Keratinocyte (primary cell): Measurements from ENCODE around the gene PCDHB6. TPM values are rescaled to one million over a fixed set of nuclear protein-coding genes. Genes with fewer than 3 reads are reported as not detected.
A peak's percentile ranks its signal among the peaks of the same experiment; 100 is the strongest.
"Not testable (repeated sequence)": the region's sequence is repeated elsewhere in the genome, so short reads cannot be mapped to it uniquely, and the experiment has no call there.

Experiments used
- DNase-seq: peaks from one replicate; pipeline ENCODE4 v3.0.0-alpha.2; 2011; ENCODE audit warnings: low read depth, missing footprints, low spot score
- FAIRE-seq: peaks from 2 replicates; lab custom pipeline; 2011; peaks lifted over from hg19 to GRCh38; lab: Jason Lieb, UNC
- H2AFZ ChIP-seq: 2 replicates; pipeline ENCODE4 v1.6.0; 2012; ENCODE audit warnings: low read length, control low read depth, inconsistent platforms; ENCODE audit not compliant: control insufficient read depth
- H3K27ac ChIP-seq: 2 replicates; pipeline ENCODE4 v1.5.1; 2011; ENCODE audit warnings: low read length; ENCODE audit not compliant: control insufficient read depth, insufficient read depth
- H3K27me3 ChIP-seq: 3 replicates; pipeline ENCODE4 v1.6.0; 2011; ENCODE audit warnings: low read length; ENCODE audit not compliant: control insufficient read depth, insufficient read depth; ENCODE audit errors: extremely low read depth
- H3K36me3 ChIP-seq, 2 experiments: 2 replicates in 1 of 2; 3 replicates in 1 of 2; pipeline ENCODE4 v1.5.1; 2011; ENCODE audit warnings: low read length in 2 of 2, mild to moderate bottlenecking in 1 of 2; ENCODE audit not compliant: control insufficient read depth in 2 of 2, insufficient read depth in 2 of 2; ENCODE audit errors: extremely low read depth in 1 of 2
- H3K4me1 ChIP-seq: 3 replicates; pipeline ENCODE4 v1.5.1; 2011; ENCODE audit warnings: low read length; ENCODE audit not compliant: control insufficient read depth, insufficient read depth; ENCODE audit errors: extremely low read depth
- H3K4me2 ChIP-seq: 3 replicates; pipeline ENCODE4 v1.6.0; 2011; ENCODE audit warnings: low read depth, low read length; ENCODE audit not compliant: control insufficient read depth, insufficient read depth; ENCODE audit errors: extremely low read depth
- H3K4me3 ChIP-seq, 3 experiments: fragments of 200-600 bp in 1 of 3; sonication (generic) in 1 of 3; 2 replicates in 2 of 3; 3 replicates in 1 of 3; pipeline ENCODE4 v1.5.1; 2011 to 2016; ENCODE audit warnings: low read length in 3 of 3, mild to moderate bottlenecking in 3 of 3, control low read depth in 2 of 3, inconsistent platforms in 1 of 3, low read depth in 1 of 3, mixed read lengths in 1 of 3, mixed run types in 1 of 3, moderate library complexity in 1 of 3; ENCODE audit not compliant: control insufficient read depth in 2 of 3, insufficient read depth in 2 of 3; ENCODE audit errors: extremely low read depth in 1 of 3
- H3K79me2 ChIP-seq: 2 replicates; pipeline ENCODE4 v1.6.0; 2012; ENCODE audit warnings: low read length; ENCODE audit not compliant: control insufficient read depth, insufficient read depth
- H3K9ac ChIP-seq: 3 replicates; pipeline ENCODE4 v1.6.0; 2011; ENCODE audit warnings: low read length; ENCODE audit not compliant: control insufficient read depth, insufficient read depth; ENCODE audit errors: extremely low read depth
- H3K9me1 ChIP-seq: 3 replicates; pipeline ENCODE4 v1.6.0; 2011; ENCODE audit warnings: low read length; ENCODE audit not compliant: control insufficient read depth, insufficient read depth; ENCODE audit errors: extremely low read depth
- H3K9me3 ChIP-seq: 2 replicates; pipeline ENCODE4 v1.5.1; 2012; ENCODE audit warnings: low read depth, low read length; ENCODE audit not compliant: control insufficient read depth
- H4K20me1 ChIP-seq: 3 replicates; pipeline ENCODE4 v1.6.0; 2011; ENCODE audit warnings: low read length; ENCODE audit not compliant: control insufficient read depth, insufficient read depth; ENCODE audit errors: extremely low read depth
- EZH2 ChIP-seq: IDR thresholded peaks from one replicate; pipeline ENCODE4 v1.6.1; 2012; ENCODE audit warnings: inconsistent platforms, mild to moderate bottlenecking, low read length, moderate library complexity
- dilution Hi-C: fragments of 300-500 bp; cut with MboI; formaldehyde crosslinking; loops from one replicate; pipeline ENCODE4 v1.7.0; 2020; ENCODE audit warnings: low sequenced_read_pairs; ENCODE audit not compliant: extremely low pct_ligation_motif_present
- polyA plus RNA-seq, 5 experiments: library from polyadenylated mRNA; depleted of rRNA in 3 of 5; stranded (reverse) in 3 of 5; stranded (forward) in 1 of 5; unstranded in 1 of 5; fragments of >200 nt; gene quantifications; 1 replicate in 1 of 5; 2 replicates in 3 of 5; 3 replicates in 1 of 5; pipeline versions ENCODE4 v1.2.1 to v1.2.3, GENCODE V29; 2011 to 2012; ENCODE audit warnings: missing spikeins in 2 of 5, low read depth in 1 of 5, low replicate concordance in 1 of 5
- TF ChIP-seq, protein P1 (sequence below), 3 experiments: IDR thresholded peaks in 1 of 3; conservative IDR thresholded peaks in 1 of 3; optimal IDR thresholded peaks in 1 of 3; 2 replicates in 2 of 3; 3 replicates in 1 of 3; pipeline versions ENCODE3 to v1.5.1; 2011; ENCODE audit warnings: low read length in 3 of 3, mild to moderate bottlenecking in 3 of 3, moderate library complexity in 2 of 3, control low read depth in 1 of 3, inconsistent platforms in 1 of 3; ENCODE audit not compliant: insufficient read depth in 2 of 3; ENCODE audit errors: extremely low read depth in 1 of 3

PCDHB6 gene
- polyA plus RNA-seq, 1 donor (not counting 4 experiments of a cell fraction or from before 2014, with no cell fraction given), result 0.03 TPM

DNA sequence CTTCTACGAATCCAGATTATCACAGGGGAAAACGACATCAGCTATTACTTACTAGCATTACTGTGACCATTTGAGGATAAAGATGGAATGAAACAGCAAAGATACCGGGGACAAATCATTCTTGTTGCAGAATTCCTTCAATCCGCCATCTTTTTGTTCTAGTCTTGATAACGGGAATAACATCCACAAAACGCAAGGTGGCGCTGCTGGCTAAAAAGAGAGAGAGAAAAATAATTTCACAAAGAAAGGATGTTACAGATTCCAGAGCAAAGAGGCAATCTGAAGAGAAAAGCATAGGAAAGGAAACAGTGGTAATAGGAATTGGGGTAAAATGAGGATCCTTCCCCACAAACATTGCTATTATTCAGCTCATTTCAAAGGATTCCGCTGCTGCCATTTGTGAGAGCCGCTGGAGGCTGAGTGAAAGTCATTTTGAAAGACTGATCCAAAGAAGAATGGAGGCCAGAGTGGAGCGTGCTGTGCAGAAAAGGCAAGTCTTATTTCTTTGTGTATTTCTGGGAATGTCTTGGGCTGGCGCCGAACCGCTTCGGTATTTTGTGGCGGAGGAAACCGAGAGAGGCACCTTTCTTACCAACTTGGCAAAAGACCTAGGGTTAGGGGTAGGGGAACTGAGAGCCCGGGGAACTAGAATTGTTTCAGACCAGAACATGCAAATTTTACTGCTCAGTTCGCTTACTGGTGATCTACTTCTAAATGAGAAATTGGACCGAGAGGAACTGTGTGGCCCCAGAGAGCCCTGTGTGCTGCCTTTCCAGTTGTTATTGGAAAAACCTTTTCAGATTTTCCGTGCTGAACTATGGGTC is 22.7 kb downstream of the PCDHB6 start, which contains the start of gene PCDHB7:
TSS of gene PCDHB7 (plus strand) at position 264 of the 824 bp plus-strand sequence. CDS start at position 456, 192 bp downstream.
- DNase-seq, result no peak
- no peak for FAIRE-seq
- no peak within 1 kb of the TSS for H3K4me2 ChIP-seq

DNA sequence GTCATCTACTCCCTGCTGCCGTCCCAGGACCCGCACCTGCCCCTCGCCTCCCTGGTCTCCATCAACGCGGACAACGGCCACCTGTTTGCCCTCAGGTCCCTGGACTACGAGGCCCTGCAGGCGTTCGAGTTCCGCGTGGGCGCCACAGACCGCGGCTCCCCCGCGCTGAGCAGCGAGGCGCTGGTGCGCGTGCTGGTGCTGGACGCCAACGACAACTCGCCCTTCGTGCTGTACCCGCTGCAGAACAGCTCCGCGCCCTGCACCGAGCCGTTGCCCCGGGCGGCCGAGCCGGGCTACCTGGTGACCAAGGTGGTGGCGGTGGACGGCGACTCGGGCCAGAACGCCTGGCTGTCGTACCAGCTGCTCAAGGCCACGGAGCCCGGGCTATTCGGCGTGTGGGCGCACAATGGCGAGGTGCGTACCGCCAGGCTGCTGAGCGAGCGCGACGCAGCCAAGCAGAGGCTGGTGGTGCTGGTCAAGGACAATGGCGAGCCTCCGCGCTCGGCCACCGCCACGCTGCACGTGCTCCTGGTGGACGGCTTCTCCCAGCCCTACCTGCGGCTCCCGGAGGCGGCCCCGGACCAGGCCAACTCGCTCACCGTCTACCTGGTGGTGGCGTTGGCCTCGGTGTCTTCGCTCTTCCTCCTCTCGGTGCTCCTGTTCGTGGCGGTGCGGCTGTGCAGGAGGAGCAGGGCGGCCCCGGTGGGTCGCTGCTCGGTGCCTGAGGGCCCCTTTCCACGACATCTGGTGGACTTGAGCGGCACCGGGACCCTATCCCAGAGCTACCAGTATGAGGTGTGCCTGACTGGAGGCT is 24.6 kb downstream of the PCDHB6 start:
- H3K4me2 ChIP-seq, H3K9ac ChIP-seq, H3K36me3 ChIP-seq, H3K27me3 ChIP-seq, H3K27ac ChIP-seq, H3K9me1 ChIP-seq, H3K9me3 ChIP-seq, H4K20me1 ChIP-seq, H2AFZ ChIP-seq, dilution Hi-C loops, DNase-seq, H3K4me3 ChIP-seq, H3K4me1 ChIP-seq, FAIRE-seq, H3K79me2 ChIP-seq: not testable (repeated sequence)

More for the DNA sequence above, 22.7 kb downstream of the PCDHB6 start, which contains the start of gene PCDHB7:
- H4K20me1 ChIP-seq, result no peaks in the 10 kb centered on the region
- TF ChIP-seq EZH2, result no peak
- TF ChIP-seq, protein P1, sequence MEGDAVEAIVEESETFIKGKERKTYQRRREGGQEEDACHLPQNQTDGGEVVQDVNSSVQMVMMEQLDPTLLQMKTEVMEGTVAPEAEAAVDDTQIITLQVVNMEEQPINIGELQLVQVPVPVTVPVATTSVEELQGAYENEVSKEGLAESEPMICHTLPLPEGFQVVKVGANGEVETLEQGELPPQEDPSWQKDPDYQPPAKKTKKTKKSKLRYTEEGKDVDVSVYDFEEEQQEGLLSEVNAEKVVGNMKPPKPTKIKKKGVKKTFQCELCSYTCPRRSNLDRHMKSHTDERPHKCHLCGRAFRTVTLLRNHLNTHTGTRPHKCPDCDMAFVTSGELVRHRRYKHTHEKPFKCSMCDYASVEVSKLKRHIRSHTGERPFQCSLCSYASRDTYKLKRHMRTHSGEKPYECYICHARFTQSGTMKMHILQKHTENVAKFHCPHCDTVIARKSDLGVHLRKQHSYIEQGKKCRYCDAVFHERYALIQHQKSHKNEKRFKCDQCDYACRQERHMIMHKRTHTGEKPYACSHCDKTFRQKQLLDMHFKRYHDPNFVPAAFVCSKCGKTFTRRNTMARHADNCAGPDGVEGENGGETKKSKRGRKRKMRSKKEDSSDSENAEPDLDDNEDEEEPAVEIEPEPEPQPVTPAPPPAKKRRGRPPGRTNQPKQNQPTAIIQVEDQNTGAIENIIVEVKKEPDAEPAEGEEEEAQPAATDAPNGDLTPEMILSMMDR (optimal IDR thresholded peaks at IDR 0.05 in 1 of 3, IDR thresholded peaks at IDR 0.05 in 1 of 3, conservative IDR thresholded peaks at IDR 0.05 in 1 of 3; ENCODE audit: extremely low read depth in 1 of 3, insufficient read depth in 2 of 3, low read length in 3 of 3), result peak in 1 of 3 experiments; percentile 21
- H3K36me3 ChIP-seq, result no peaks in the 10 kb centered on the region
- no peaks in the 10 kb centered on the region for H3K4me1 ChIP-seq
- H3K9ac ChIP-seq, result no peak within 1 kb of the TSS
- no peak within 1 kb of the TSS for H2AFZ ChIP-seq
- no peak within 1 kb of the TSS for H3K4me3 ChIP-seq
- H3K27ac ChIP-seq, result no peak within 1 kb of the TSS
- H3K9me1 ChIP-seq, result no peaks in the 10 kb centered on the region
- H3K27me3 ChIP-seq, result no peaks in the 10 kb centered on the region
- H3K9me3 ChIP-seq, result peaks cover 4% of the 10 kb centered on the region
- no peaks in the 10 kb centered on the region for H3K79me2 ChIP-seq
- dilution Hi-C loops, result no loop called here
